GM21367 (cell line): ENCODE measurements around the gene POLR2I.
"Not testable (repeated sequence)": the region's sequence is repeated elsewhere in the genome, so short reads cannot be mapped to it uniquely, and the experiment has no call there.

Source experiments
- ATAC-seq: cut with Tn5 transposase; IDR thresholded peaks from one replicate; pipeline ENCODE4 v1.9.1; 2021; ENCODE audit not compliant: unreplicated experiment

The POLR2I gene

DNA sequence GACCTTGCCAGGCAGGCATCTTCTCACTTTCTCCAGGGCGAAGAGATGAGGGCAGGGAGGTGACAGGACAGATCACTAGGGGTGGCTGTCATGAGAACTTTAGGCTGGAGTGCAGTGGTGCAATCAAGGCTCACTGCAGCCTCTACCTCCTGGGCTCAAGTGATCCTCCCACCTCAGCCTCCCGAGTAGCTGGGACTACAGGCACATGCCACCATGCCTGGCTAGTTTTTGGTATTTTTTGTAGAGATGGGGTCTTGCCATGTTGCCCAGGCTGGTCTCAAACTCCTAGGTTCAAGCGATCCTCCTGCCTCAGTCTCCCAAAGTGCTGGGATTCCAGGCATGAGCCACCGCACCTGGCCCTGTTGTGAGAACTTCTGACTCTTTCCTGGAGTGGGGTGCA lies 20.2 kb upstream of the POLR2I start:
- not testable (repeated sequence) for ATAC-seq

DNA sequence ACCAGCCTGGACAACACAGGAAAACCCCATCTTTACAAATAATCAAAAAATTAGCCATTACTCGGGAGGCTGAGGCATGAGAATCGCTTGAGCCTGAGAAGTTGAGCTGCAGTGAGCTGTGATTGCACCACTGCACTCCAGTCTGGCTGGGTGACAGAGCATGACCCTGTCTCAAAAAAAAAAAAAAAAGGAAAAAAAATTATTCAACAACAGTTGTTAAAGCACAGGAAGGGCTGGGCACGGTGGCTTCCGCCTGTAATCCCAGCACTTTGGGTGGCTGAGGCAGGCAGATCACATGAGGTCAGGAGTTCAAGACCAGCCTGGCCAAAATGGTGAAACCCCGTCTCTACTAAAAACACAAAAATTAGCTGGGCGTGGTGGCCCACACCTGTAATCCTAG lies 16.5 kb upstream of the POLR2I start:
- ATAC-seq = not testable (repeated sequence)

GRCh38 chr19:36128392-36128736 lies 13.7 kb upstream of the POLR2I start:
- ATAC-seq = no peak

- ATAC-seq = no peak
Observed at GRCh38 chr19:36125557-36125956, 10.9 kb upstream of the POLR2I start.

GRCh38 chr19:36121486-36122124 lies 6.9 kb upstream of the POLR2I start:
- ATAC-seq = no peak

DNA sequence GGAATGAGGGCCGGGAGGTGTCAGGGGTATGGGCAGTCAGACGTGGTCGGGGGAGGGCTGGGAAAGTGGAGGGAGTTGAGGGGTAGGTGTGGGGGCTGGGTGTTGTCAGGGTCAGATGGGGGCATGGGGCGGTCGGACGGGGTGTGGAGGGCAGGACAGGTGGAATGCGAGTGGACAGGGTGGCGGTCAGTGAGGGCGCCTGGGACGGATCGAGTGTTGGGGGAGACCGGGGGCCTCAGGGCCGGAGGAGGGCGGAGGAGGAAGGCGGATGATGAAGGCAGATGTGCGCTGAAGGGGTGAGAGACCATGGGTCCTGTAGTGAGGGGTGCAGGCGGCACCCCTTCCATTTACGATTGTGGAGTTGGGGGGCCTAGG lies 6.3 kb upstream of the POLR2I start:
- no peak for ATAC-seq

GRCh38 chr19:36120092-36120983 lies 5.7 kb upstream of the POLR2I start:
- no peak for ATAC-seq

- ATAC-seq = no peak
Observed at GRCh38 chr19:36116344-36116637, 1.6 kb upstream of the POLR2I start.

DNA sequence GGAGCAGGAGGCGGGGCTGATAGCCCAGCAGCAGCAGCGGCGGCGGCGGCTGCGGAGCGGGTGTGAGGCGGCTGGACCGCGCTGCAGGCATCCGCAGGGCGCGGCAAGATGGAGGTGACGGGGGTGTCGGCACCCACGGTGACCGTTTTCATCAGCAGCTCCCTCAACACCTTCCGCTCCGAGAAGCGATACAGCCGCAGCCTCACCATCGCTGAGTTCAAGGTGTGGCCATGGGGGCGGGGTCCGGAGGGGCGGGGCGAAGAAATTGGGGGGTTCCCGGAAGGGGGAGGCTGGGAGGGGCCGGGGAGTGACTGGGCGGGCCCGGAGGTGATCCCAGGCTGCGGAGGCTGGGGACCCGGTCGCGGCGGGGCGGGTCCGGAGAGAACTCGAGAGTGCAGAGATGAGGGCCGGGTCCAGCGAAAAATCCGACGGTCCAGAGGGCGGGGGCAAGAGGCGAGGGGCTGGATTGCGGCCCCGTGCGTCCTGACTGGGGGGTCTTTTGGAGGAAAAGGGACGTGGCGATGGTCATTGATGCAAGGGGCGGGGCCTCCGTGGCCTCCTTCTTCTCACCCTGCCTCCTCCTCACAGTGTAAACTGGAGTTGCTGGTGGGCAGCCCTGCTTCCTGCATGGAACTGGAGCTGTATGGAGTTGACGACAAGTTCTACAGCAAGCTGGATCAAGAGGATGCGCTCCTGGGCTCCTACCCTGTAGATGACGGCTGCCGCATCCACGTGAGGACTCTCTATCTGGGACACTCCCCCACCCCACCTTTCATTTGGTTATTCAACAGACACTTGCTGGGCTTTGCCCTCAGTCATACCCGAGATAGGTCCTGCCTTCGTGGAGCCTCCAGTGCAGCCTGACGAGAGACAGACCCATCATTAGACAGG lies 1.0 kb upstream of the POLR2I start, which contains the start of gene TBCB:
Gene TBCB, plus strand, starts transcription at position 16 of the 891 bp plus-strand sequence. Its CDS starts 93 bp downstream, at position 109.
- peak; percentile 21 for ATAC-seq

DNA sequence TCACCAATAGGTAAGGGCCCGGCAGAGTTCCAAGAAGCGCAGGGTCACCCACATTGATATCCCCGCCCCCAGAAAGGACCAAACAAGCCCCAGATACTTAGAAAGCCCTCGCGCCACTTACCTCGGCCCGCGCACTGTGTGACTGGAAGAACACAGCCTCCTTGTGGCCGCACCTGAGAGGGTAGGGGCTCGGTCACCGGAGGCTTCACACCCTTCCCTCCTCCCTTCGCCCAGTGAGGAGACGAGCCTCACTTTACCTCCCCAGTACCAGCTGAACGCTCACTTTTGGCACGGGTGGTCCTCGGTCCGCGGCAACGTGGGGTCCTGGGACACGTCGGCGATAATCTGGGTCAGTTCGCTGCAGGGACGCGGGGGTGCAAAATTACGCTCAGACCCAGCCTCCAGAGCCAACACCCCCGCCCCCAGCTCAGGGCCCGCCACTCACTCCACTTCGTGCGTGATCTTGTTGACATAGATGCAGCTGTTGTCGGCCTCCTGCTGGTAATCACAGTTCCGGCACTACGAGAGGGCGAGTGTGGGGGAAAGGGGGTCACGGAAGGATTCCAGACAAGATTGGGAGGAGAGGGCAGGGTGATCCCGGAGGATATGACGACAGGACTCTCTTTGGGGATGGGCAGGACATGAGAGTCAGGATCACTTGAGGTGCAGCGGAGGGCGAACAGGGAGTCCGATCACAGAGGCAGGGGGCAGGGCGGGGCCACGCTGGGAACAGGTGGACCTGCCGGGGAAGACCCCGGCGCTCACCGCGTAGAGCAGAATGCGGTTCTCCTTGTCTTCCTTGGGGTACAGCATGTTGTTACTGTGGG lies 568 bp downstream of the POLR2I start:
- no peak for ATAC-seq

DNA sequence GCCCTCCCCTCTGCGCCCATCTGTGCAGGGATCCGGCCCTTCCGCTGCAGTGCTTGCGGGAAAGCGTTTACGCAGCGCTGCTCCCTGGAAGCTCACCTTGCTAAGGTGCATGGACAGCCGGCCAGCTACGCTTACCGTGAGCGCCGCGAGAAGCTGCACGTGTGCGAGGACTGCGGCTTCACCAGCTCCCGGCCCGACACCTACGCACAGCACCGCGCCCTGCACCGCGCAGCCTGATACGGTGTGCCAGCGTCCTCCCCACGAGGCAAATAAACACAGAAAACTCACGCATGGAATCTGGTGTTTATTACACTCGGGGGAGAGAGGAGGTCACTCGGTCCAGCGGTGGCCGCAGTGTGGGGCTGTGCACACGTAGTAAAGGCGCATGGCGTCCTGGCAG lies 1.2 kb downstream of the POLR2I start:
- no peak for ATAC-seq

- no peak for ATAC-seq
Observed at GRCh38 chr19:36112678-36113077, 2.0 kb downstream of the POLR2I start.

DNA sequence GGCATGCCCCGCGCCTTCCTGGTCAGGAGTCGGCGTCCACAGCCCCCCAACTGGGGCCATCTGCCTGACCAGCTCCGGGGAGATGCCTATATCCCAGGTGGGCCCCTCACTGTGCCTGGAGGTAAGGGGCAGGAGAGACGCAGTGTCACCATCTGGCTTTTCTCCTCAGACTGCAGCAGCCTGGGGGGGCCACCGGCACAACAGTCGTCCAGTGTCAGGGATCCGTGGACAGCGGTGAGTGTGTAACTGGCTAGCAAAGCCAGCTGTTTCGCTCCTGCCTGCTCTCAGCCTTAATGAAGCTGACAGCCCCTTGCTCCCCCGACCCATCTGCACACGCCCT lies 3.5 kb downstream of the POLR2I start:
- ATAC-seq = no peak

- ATAC-seq = no peak
Observed at GRCh38 chr19:36110487-36111199, 4.0 kb downstream of the POLR2I start, which contains the start of gene OVOL3. Gene OVOL3 (plus strand): TSS chr19:36111143. CDS start chr19:36111203, 60 bp downstream.

DNA sequence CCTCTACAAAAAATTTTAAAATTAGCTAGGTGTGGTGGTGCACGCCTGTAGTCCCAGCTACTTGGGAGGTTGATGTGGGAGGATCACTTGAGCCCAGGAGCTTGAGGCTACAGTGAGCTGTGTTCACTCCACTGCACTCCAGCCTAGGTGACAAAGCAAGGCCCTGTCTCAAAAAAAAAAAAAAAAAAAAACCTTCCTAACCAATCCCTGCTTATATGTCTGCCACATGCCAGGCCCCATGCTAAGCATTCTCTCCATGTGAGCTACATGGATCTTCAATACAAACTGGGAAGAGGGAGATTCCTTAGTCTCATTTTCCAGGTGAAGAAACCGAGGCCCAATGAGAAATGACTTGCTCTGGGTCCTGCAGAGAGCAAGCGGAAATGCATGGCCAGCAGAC lies 6.0 kb downstream of the POLR2I start:
- no peak for ATAC-seq

DNA sequence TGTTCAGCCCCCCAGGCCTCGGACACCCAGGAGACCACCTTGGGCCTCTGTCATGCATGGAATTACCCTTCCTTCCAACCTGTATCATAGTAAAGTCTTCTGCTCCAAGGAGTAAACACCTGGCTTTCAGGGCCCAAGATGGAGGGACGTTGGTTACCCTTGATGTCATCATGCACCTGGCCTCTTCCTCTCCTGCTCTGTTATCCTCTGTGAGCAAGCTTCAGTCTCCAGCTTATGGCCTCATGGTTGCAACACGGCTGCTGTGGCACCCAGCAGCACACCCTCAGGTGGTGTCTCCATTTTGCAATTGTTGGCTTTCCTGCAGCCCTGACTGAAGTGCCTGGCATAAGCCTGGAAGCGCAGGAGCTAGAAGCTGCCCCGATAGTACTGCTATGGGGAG lies 7.7 kb downstream of the POLR2I start:
- ATAC-seq = no peak

GRCh38 chr19:36106441-36106840 lies 8.2 kb downstream of the POLR2I start:
- no peak for ATAC-seq

- ATAC-seq = no peak
Observed at GRCh38 chr19:36103842-36104552, 10.7 kb downstream of the POLR2I start.

GRCh38 chr19:36103040-36103626 lies 11.5 kb downstream of the POLR2I start:
- no peak for ATAC-seq
